H9 (cell line): ENCODE measurements around the gene NUBPL. TPM values are rescaled to one million over a fixed set of nuclear protein-coding genes. Genes with fewer than 3 reads are reported as not detected.

ENCODE experiments used
- DNase-seq: peaks from one replicate; pipeline ENCODE4 v3.0.0-alpha.2; 2017
- H2AFZ ChIP-seq: one replicate; pipeline ENCODE4 v1.6.1; 2013; ENCODE audit warnings: mild to moderate bottlenecking, low read length, control low read depth, moderate library complexity
- H2AK5ac ChIP-seq: 2 replicates; pipeline ENCODE4 v1.6.1; 2013; ENCODE audit warnings: low read length, control low read depth, mixed read lengths; ENCODE audit not compliant: insufficient read length
- H2BK120ac ChIP-seq: one replicate; pipeline ENCODE4 v1.6.1; 2013; ENCODE audit warnings: low read depth, mild to moderate bottlenecking, low read length, control low read depth, inconsistent platforms; ENCODE audit not compliant: poor library complexity, severe bottlenecking
- H2BK12ac ChIP-seq: 2 replicates; pipeline ENCODE4 v1.6.1; 2013; ENCODE audit warnings: low read length, control low read depth, mixed read lengths, low read depth; ENCODE audit not compliant: insufficient read length
- H2BK15ac ChIP-seq: 2 replicates; pipeline ENCODE4 v1.6.1; 2013; ENCODE audit warnings: low read depth, low read length, control low read depth
- H2BK20ac ChIP-seq: one replicate; pipeline ENCODE4 v1.6.1; 2013; ENCODE audit warnings: low read depth, mild to moderate bottlenecking, low read length, control low read depth, inconsistent platforms; ENCODE audit not compliant: poor library complexity, severe bottlenecking
- H2BK5ac ChIP-seq: 2 replicates; pipeline ENCODE4 v1.6.1; 2013; ENCODE audit warnings: low read length, control low read depth, mixed read lengths; ENCODE audit not compliant: insufficient read length
- H3K14ac ChIP-seq: 2 replicates; pipeline ENCODE4 v1.6.1; 2013; ENCODE audit warnings: low read length, control low read depth; ENCODE audit not compliant: insufficient read depth
- H3K18ac ChIP-seq: 2 replicates; pipeline ENCODE4 v1.6.1; 2013; ENCODE audit warnings: low read depth, mild to moderate bottlenecking, mixed read lengths, low read length, control low read depth; ENCODE audit not compliant: insufficient read length
- H3K23ac ChIP-seq: 2 replicates; pipeline ENCODE4 v1.6.1; 2013; ENCODE audit warnings: low read length, control low read depth, mixed read lengths, low read depth; ENCODE audit not compliant: insufficient read length
- H3K23me2 ChIP-seq: 2 replicates; pipeline ENCODE4 v1.6.1; 2013; ENCODE audit warnings: low read depth, mild to moderate bottlenecking, mixed read lengths, low read length, control low read depth; ENCODE audit not compliant: insufficient read length, poor library complexity, severe bottlenecking
- H3K27ac ChIP-seq: 2 replicates; pipeline ENCODE4 v1.5.1; 2013; ENCODE audit warnings: low read length, control low read depth, mixed read lengths, low read depth; ENCODE audit not compliant: insufficient read length
- H3K27me3 ChIP-seq: 2 replicates; pipeline ENCODE4 v1.6.1; 2013; ENCODE audit warnings: low read length, control low read depth, inconsistent platforms; ENCODE audit not compliant: insufficient read depth
- H3K4ac ChIP-seq: 2 replicates; pipeline ENCODE4 v1.6.1; 2013; ENCODE audit warnings: low read depth, mild to moderate bottlenecking, control low read depth, inconsistent platforms, low read length, moderate library complexity
- H3K4me1 ChIP-seq: 2 replicates; pipeline ENCODE4 v1.6.1; 2013; ENCODE audit warnings: low read length, control low read depth, inconsistent platforms; ENCODE audit not compliant: insufficient read depth
- H3K4me2 ChIP-seq: 2 replicates; pipeline ENCODE4 v1.6.1; 2013; ENCODE audit warnings: low read length, control low read depth, mixed read lengths; ENCODE audit not compliant: insufficient read length, insufficient read depth
- H3K56ac ChIP-seq: 2 replicates; pipeline ENCODE4 v1.6.1; 2013; ENCODE audit warnings: low read depth, mild to moderate bottlenecking, mixed read lengths, low read length, control low read depth; ENCODE audit not compliant: insufficient read length
- H3K79me1 ChIP-seq: 2 replicates; pipeline ENCODE4 v1.6.1; 2013; ENCODE audit warnings: low read depth, mild to moderate bottlenecking, moderate library complexity, low read length, control low read depth, inconsistent platforms; ENCODE audit not compliant: insufficient read depth, poor library complexity, severe bottlenecking
- H3K79me2 ChIP-seq: 2 replicates; pipeline ENCODE4 v1.6.1; 2013; ENCODE audit warnings: low read length, control low read depth, inconsistent platforms; ENCODE audit not compliant: insufficient read depth
- H3K9ac ChIP-seq: 2 replicates; pipeline ENCODE4 v1.6.1; 2013; ENCODE audit warnings: low read length, control low read depth, mixed read lengths; ENCODE audit not compliant: insufficient read length; ENCODE audit errors: extremely low read depth
- H3K9me3 ChIP-seq: one replicate; pipeline ENCODE4 v1.6.1; 2013; ENCODE audit warnings: low read depth, low read length, inconsistent platforms; ENCODE audit not compliant: control insufficient read depth
- H3T11ph ChIP-seq: one replicate; pipeline ENCODE4 v1.6.1; 2013; ENCODE audit warnings: mild to moderate bottlenecking, low read length, control low read depth, inconsistent platforms
- H4K20me1 ChIP-seq: one replicate; pipeline ENCODE4 v1.6.1; 2013; ENCODE audit not compliant: control insufficient read depth, insufficient read length, insufficient read depth
- H4K5ac ChIP-seq: 2 replicates; pipeline ENCODE4 v1.6.1; 2013; ENCODE audit warnings: low read depth, mild to moderate bottlenecking, mixed read lengths, low read length, control low read depth; ENCODE audit not compliant: insufficient read length
- H4K8ac ChIP-seq: replicated peaks from 2 replicates; pipeline ENCODE4 v1.6.1; 2013; ENCODE audit warnings: low read length, control low read depth, mixed read lengths, low read depth; ENCODE audit not compliant: insufficient read length
- H4K91ac ChIP-seq: 2 replicates; pipeline ENCODE4 v1.6.1; 2013; ENCODE audit warnings: low read depth, mild to moderate bottlenecking, moderate library complexity, mixed read lengths, low read length, control low read depth; ENCODE audit not compliant: insufficient read length
- H3K27ac Mint-ChIP-seq, 3 experiments: 2 replicates in 2 of 3; 3 replicates in 1 of 3; pipeline ENCODE4 v1.8.0; 2020 to 2021; ENCODE audit warnings: mixed read lengths in 3 of 3, mild to moderate bottlenecking in 1 of 3, moderate library complexity in 1 of 3
- H3K27me3 Mint-ChIP-seq: 2 replicates; pipeline ENCODE4 v1.8.0; 2021; ENCODE audit warnings: low read depth, mild to moderate bottlenecking, moderate library complexity, mixed read lengths
- H3K36me3 Mint-ChIP-seq, 3 experiments: 2 replicates in 2 of 3; 3 replicates in 1 of 3; pipeline ENCODE4 v1.8.0; 2020 to 2021; ENCODE audit warnings: low read depth in 3 of 3, mixed read lengths in 3 of 3; ENCODE audit not compliant: insufficient read depth in 1 of 3
- H3K4me1 Mint-ChIP-seq, 2 experiments: 2 replicates each; pipeline ENCODE4 v1.8.0; 2020; ENCODE audit warnings: mixed read lengths in 2 of 2
- H3K4me3 Mint-ChIP-seq, 2 experiments: 2 replicates in 1 of 2; 3 replicates in 1 of 2; pipeline ENCODE4 v1.8.0; 2020 to 2021; ENCODE audit warnings: mild to moderate bottlenecking in 2 of 2, mixed read lengths in 2 of 2, moderate library complexity in 1 of 2
- H3K9me3 Mint-ChIP-seq, 2 experiments: 2 replicates in 1 of 2; 3 replicates in 1 of 2; pipeline ENCODE4 v1.8.0; 2020; ENCODE audit warnings: mild to moderate bottlenecking in 2 of 2, mixed read lengths in 2 of 2, moderate library complexity in 1 of 2
- WGBS: extraction: QIAGEN DNeasy Blood & Tissue Kit; methylation state at CpG from one replicate; pipeline ENCODE4 v1.1.7; 2013; ENCODE audit warnings: missing lambda C conversion rate, low lambda C conversion rate, mixed read lengths; ENCODE audit not compliant: insufficient read length; ENCODE audit errors: extremely low coverage; 5-methylcytosine and 5-hydroxymethylcytosine counted together
- total RNA-seq: library from RNA; stranded (reverse); gene quantifications from 2 replicates; pipeline ENCODE4 v1.2.1, GENCODE V29; 2021
- TF ChIP-seq, protein P1 (sequence below): fragments of 200-600 bp; sonication (generic); conservative IDR thresholded peaks from 3 replicates; pipeline ENCODE4 v1.8.0; 2021; ENCODE audit warnings: antibody characterized with exemption, mild to moderate bottlenecking

Gene NUBPL
- total RNA-seq, 1 experiment from 2014 or later, result 14.8 TPM

DNA sequence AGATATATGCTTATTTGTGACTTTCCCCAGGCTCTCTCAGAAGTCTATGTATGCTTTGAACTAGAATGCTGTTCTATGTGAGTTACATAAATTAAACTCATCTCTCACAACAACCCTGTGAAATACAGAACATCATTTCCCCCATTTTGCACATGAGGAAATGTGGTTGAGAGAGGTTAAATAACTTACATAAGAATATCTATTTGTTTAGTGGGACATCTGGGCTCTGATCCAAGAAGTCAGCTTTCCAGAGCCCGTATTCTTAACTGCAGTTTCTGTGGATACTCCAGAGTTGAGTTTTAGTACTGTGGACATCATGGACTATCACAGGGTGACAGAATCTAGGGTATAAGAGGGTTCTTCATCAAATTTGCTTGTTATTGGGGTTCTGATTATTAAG, 273.4 kb downstream of the NUBPL start:
- H3K4me2 ChIP-seq, result no peak overlapping the region
- H2BK12ac ChIP-seq, result no peak overlapping the region
- H4K91ac ChIP-seq, result no peak overlapping the region
- H2BK120ac ChIP-seq, result no peak overlapping the region
- TF ChIP-seq, protein P1, sequence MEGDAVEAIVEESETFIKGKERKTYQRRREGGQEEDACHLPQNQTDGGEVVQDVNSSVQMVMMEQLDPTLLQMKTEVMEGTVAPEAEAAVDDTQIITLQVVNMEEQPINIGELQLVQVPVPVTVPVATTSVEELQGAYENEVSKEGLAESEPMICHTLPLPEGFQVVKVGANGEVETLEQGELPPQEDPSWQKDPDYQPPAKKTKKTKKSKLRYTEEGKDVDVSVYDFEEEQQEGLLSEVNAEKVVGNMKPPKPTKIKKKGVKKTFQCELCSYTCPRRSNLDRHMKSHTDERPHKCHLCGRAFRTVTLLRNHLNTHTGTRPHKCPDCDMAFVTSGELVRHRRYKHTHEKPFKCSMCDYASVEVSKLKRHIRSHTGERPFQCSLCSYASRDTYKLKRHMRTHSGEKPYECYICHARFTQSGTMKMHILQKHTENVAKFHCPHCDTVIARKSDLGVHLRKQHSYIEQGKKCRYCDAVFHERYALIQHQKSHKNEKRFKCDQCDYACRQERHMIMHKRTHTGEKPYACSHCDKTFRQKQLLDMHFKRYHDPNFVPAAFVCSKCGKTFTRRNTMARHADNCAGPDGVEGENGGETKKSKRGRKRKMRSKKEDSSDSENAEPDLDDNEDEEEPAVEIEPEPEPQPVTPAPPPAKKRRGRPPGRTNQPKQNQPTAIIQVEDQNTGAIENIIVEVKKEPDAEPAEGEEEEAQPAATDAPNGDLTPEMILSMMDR, result no peak
- no peak overlapping the region for H4K5ac ChIP-seq
- H2BK5ac ChIP-seq, result no peak overlapping the region
- H4K20me1 ChIP-seq, result no peaks in the 10 kb centered on the region
- no peaks in the 10 kb centered on the region for H3K36me3 Mint-ChIP-seq
- H3K27ac ChIP-seq, result no peak overlapping the region
- H3K4me1 ChIP-seq, result no peaks in the 10 kb centered on the region
- no peak overlapping the region for H3K56ac ChIP-seq
- no peak overlapping the region for H4K8ac ChIP-seq
- no peak overlapping the region for H3K27ac Mint-ChIP-seq
- H2AK5ac ChIP-seq, result no peak overlapping the region
- no peak overlapping the region for H3K9ac ChIP-seq
- H3K4ac ChIP-seq, result no peak overlapping the region
- no peak overlapping the region for H3K23ac ChIP-seq
- no peaks in the 10 kb centered on the region for H3K9me3 ChIP-seq
- H3K4me3 Mint-ChIP-seq, result no peak overlapping the region
- no peak overlapping the region for H2AFZ ChIP-seq
- no peak overlapping the region for H2BK20ac ChIP-seq
- no peaks in the 10 kb centered on the region for H3K79me2 ChIP-seq
- H3T11ph ChIP-seq, result no peak overlapping the region
- no peaks in the 10 kb centered on the region for H3K79me1 ChIP-seq
- DNase-seq, result no peak
- no peaks in the 10 kb centered on the region for H3K27me3 Mint-ChIP-seq
- no peaks in the 10 kb centered on the region for H3K27me3 ChIP-seq
- no CpG with 5 or more reads among the region's 1 CpG for WGBS
- H3K23me2 ChIP-seq, result no peaks in the 10 kb centered on the region
- H3K4me1 Mint-ChIP-seq, result no peaks in the 10 kb centered on the region
- no peak overlapping the region for H2BK15ac ChIP-seq
- H3K18ac ChIP-seq, result no peak overlapping the region
- no peak overlapping the region for H3K14ac ChIP-seq
- H3K9me3 Mint-ChIP-seq, result no peaks in the 10 kb centered on the region
